CD4-positive, alpha-beta T cell treated with Interleukin-15 for 1 hour (primary cell): Measurements from ENCODE around the gene AEBP1.
A peak's percentile ranks its signal among the peaks of the same experiment; 100 is the strongest.

ENCODE experiments used
- DNase-seq: peaks from one replicate; pipeline ENCODE4 v3.0.0-alpha.2; 2020

Gene AEBP1

GRCh38 chr7:44087911-44088838, 16.0 kb upstream of the AEBP1 start:
- no peak for DNase-seq

DNA sequence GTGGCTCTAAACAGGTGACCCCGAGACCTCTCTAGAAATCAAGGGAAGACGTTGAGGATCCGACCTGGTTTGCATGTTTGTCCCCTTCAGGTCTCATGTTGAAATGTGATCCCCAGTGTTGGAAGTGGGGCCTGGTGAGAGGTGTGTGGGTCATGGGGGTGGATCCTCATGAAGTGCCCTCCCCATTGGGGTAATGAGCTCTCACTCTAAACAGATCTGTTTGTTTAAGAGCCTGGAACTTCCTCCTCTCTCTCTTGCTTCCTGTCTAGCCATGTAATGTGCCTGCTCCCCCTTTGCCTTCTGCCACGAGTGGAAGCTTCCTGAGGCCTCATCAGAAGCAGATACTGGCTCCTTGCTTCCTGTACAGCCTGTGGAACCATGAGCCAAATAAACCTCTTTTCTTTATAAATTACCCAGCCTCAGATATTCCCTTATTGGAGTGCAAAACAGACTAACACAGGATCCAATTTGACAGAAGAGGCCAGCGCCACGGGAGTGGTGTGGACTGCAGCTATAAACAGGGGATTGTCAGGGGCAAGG, 11.0 kb upstream of the AEBP1 start:
- DNase-seq: no peak

DNA sequence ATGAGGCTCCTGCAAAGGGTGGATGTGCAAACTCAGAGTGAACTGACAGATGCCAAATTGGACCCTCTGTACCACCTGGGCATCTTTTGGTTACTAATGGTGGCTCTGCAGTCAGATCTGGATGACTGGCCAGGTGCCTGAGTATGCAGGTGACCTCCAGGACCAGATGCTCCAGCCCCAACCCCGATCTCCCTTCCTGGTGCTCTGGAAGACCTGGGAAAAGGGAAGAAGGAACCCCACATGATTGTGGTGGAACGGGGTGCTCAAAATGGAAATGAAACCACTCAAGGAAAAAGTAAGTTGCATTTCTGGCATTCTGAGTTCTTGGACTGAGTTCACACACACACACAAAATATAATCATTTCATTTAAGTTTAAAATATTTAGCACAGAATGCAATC, 9.8 kb upstream of the AEBP1 start:
- DNase-seq: no peak

GRCh38 chr7:44094883-44095592, 9.1 kb upstream of the AEBP1 start:
- no peak for DNase-seq

GRCh38 chr7:44095781-44096180, 8.4 kb upstream of the AEBP1 start:
- no peak for DNase-seq

DNA sequence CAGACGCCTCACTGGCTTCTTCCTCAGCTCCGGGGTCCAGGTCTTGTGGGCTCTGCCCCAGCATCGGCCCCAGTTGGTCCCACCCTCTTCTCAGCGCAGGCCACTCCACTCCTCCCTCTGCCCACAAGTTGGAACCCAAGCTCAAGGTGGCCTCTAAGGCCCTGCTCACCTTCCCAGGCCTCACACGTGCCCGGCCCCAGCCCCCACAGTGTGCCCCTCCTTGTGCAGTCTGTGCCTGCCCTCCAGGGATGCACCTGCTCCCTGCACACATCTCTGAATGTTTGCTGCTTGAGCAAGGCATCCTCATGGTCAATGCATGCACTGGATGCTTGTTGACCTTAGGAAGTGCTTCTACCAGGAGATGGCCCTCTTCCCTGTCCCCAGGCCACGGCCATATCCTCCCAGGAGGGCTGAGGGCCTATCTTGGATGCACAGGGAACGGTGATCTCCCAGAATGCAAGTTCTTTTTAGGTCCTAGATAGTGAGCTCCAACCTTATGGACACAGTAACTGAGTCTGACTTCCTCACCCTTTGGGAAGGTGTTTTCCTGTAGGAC, 7.7 kb upstream of the AEBP1 start:
- DNase-seq: no peak

DNA sequence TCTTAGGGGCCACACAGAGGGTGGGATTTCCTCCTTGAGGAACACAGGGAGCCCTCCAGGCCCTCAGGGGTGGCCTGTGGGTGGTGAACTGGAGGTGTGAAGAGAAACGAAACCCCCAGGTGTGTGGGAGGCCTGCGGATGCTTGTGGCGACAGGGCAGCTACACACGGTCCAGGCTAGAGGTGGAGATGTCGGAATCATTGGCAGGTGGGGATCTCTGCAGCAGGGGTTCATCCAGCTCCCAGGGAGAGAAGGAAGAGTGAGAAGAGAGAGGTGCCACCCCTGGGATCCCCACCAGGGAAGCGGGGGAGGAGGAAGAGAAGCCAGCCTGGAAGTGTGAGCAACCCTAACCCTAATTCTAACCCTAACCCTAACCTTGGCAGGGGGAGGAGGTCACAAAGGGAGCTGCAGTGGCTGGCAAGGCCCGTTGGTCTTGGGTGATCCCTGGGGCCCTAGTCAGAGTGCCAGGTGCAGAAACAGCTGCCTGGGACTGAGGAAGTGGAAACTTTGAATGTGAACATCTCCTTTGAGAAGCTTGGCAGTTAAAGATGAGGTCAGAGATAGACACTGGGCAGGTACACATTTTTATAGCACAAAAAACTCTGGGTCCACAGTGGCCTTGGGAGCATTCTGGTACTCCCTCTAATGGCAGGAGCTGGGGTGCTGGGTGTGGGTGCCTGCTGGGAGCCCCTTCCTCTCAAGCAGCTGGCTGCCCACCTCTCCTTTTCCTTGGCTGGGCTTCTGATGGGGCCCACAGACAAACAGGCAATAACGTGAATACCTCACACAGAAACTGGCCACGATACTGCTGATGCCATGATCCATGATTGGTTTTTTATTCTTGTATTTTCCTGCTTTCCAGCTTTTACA, 6.8 kb upstream of the AEBP1 start:
- DNase-seq: peak; percentile 43

DNA sequence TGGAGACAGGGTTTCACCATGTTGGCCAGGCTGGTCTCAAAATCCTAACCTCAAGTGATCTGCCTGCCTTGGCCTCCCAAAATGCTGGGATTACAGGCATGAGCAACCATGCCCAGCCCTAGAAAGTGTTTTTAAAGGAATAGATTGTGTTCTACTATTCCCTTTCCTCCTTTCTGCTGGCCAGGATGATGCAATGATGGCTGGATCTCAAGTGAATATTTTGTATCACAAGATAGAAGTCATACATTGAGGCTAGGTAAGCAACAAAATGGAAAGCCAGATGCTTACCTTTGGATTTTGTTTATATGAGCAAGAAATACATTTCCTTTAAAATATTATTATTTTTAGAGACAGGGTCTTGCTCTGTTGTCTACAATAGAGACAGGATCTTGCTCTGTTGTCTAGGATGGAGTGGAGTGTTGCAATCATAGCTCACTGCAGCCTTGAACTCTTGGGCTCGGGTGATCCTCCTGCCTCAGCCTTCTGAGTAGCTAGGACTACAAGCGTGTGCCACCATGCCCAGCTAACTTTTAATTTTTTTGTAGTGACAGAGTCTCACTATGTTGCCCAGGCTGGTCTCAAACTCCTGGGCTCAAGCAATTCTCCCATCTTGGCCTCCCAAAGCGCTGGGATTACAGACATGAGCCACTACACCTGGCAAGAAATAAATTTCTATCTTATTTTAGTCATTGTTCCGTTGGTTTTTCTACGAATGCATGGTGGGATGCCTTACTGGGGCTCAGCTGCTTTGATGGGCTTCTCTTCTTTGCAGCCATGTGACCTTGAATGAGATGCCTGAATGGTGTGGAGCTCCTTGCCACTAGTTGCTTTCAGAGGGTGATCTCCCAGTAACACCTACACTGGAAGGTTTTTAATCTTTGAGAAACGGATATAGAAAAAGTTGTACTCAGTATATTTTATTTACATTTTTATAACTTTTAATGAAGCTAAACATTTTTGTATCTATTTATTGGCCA, 5.8 kb upstream of the AEBP1 start:
- DNase-seq: no peak

GRCh38 chr7:44099669-44100068, 4.5 kb upstream of the AEBP1 start:
- no peak for DNase-seq

GRCh38 chr7:44100458-44101302, 3.5 kb upstream of the AEBP1 start:
- no peak for DNase-seq

GRCh38 chr7:44101303-44101965, 2.7 kb upstream of the AEBP1 start:
- DNase-seq: no peak

DNA sequence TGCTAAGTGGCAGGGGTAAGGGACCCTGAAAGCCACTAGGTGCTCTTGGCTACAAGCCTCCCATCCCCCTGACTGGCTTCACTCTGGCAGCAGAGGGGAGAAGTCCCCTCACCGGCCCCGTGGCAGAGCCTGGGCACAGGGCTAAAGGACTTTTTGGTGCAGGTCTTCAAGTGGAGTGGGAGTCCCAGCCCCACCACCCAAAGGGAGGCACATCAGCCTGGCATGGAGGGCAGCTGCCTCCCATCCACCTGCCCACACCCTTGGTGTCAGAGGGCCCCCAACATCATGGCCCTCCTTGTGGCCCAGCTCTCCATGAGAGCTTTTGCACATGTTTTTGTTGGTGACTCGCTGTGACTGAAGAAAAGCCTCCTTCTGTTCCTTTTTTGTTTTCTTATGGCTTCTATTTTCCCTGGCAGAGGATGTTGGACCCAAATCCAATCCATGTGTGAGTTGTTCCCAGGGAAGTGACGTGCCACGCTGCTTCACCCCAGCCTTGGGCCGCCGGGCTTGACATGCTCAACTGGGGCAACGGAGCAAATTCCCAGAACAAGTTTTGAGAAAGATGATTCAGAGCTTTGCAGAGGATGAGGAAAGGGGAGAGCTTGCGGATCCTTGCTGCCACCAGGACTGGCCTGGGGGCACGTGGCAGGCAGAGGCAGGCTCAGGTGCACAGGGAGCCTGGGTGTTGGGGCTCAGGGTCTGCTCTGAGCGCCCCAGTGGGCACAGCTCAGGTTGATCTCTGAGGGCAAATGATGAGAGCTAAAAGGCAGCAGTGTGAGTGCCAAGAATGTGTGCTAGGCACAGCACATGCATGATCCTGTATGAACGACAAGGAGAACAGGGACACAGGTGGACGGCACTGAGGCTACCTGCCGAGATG, 1.9 kb upstream of the AEBP1 start:
- DNase-seq: no peak

- DNase-seq: no peak
These were observed 1.1 kb upstream of the AEBP1 start for GRCh38 chr7:44102846-44103565.

DNA sequence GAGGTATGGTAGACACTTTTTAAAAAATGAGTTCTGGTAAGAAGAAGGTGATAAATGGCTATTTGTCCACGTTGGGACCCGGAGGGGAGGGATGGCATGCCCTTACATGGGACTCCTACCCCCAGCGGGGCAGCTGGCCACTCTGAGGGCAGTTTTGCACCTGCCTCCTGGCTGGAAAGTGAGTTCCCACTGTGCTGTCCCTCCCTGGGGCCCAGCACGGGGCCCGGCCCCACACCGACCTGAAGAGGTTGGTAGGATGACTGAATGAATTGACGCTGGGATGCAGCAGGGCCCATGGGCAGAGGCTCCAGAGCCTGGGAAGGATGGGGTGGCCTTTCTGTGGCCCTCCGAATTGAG, 601 bp upstream of the AEBP1 start:
- no peak for DNase-seq

- DNase-seq: no peak
These were observed 971 bp downstream of the AEBP1 start for GRCh38 chr7:44104860-44105771.

DNA sequence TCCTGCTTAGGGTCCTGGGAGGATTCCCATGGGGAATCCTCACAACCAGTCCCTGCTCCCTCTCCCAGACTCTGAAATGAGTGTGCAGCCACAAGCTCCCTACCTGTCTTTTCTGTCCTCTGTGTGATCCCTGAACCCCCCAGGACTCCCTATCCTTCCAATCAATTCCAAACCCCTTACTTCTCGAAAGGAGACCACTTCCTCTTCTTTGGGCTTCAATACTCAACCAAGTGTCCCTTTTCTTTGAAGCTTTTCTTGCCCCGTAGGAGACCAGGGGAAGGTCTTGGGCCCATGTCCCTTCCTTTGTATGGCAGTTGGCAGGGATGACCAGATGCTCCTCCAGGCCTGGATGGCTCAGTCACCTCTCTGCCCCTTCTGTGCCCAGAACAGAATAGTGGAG, 1.7 kb downstream of the AEBP1 start:
- no peak for DNase-seq
